Measurements from ENCODE around the gene CRYGS.
"Not testable (repeated sequence)": the region's sequence is repeated elsewhere in the genome, so short reads cannot be mapped to it uniquely, and the experiment has no call there.

- not testable (repeated sequence) for TF ChIP-seq MAX (IDR thresholded peaks at IDR 0.05); POLR2AphosphoS5 (IDR thresholded peaks at IDR 0.05; ENCODE audit: low read depth, low read length); POLR2A (IDR thresholded peaks at IDR 0.05; ENCODE audit: borderline replicate concordance, extremely low read depth, insufficient read depth, insufficient read length); EZH2 (IDR thresholded peaks at IDR 0.05); YY1 (IDR thresholded peaks at IDR 0.05; ENCODE audit: extremely low read depth, insufficient replicate concordance, low read depth, low read length); CTCF (IDR thresholded peaks at IDR 0.05 in 2 of 3, conservative IDR thresholded peaks at IDR 0.05 in 1 of 3; ENCODE audit: borderline replicate concordance in 1 of 3, insufficient read depth in 1 of 3, low read depth in 2 of 3, low read length in 2 of 3); SIN3A (IDR thresholded peaks at IDR 0.05; ENCODE audit: low read depth); SP1 (IDR thresholded peaks at IDR 0.05; ENCODE audit: low read depth); EGR1 (IDR thresholded peaks at IDR 0.05; ENCODE audit: low read depth)
Observed at GRCh38 chr3:186499949-186500348, 44.2 kb downstream of the CRYGS start.

Data from HCT116 (cell line).